Mammary epithelial cell (primary cell): ENCODE measurements around the gene IGFBP7.

Experiments
- CTCF ChIP-seq, 2 donors: IDR thresholded peaks in 1 of 2; conservative IDR thresholded peaks in 1 of 2; 2 replicates each; pipeline ENCODE4 v1.5.1; 2011 to 2012; ENCODE audit warnings: inconsistent platforms in 2 of 2, low read length in 2 of 2, mild to moderate bottlenecking in 2 of 2, control low read depth in 1 of 2, low read depth in 1 of 2; ENCODE audit not compliant: insufficient read depth in 1 of 2; ENCODE audit errors: extremely low read depth in 1 of 2
- EZH2 ChIP-seq: IDR thresholded peaks from 2 replicates; pipeline ENCODE4 v1.6.1; 2012; ENCODE audit warnings: low read length, inconsistent platforms, borderline replicate concordance

DNA sequence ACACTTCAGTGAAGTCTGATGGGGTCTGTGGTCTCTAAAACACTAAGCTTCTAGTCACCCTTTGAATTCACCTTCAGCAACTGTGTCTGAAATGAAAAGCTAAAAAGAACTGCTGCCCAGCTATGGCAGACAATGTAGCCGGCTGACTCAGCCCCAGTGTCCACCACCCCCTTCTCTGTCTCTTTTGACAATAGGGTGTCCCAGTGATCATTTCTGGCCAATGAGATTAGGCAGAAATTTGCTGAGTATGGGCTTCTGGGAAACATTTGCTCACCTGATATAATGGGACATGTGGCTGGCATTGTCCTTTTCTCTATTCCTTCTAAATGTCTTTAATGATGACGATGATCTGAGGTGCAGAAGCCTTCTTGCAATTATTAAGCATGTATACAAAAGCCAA lies 20.6 kb downstream of the IGFBP7 start:
- TF ChIP-seq CTCF (conservative IDR thresholded peaks at IDR 0.05 in 1 of 2, IDR thresholded peaks at IDR 0.05 in 1 of 2; ENCODE audit: extremely low read depth in 1 of 2, insufficient read depth in 1 of 2, low read depth in 1 of 2, low read length in 2 of 2) (no peak), EZH2 (no peak)
